MM.1S (cell line): ENCODE results near the gene MCF2L2.

Experiments used
- DNase-seq: peaks from one replicate; pipeline ENCODE4 v3.0.0-alpha.2; 2015
- H2AFZ ChIP-seq: fragments of 300-600 bp; sonication (generic); 2 replicates; pipeline ENCODE4 v1.6.0; 2016; ENCODE audit warnings: antibody characterized with exemption, low read length
- H3F3A ChIP-seq: fragments of 300-600 bp; sonication (generic); 2 replicates; pipeline ENCODE4 v1.6.1; 2016; ENCODE audit warnings: mild to moderate bottlenecking, antibody characterized with exemption, low read length, moderate library complexity, mixed read lengths; ENCODE audit not compliant: insufficient read depth
- H3K27ac ChIP-seq: fragments of 300-600 bp; sonication (generic); 2 replicates; pipeline ENCODE4 v1.5.1; 2016; ENCODE audit warnings: mild to moderate bottlenecking, low read length
- H3K27me3 ChIP-seq: fragments of 300-600 bp; sonication (generic); replicated peaks from 2 replicates; pipeline ENCODE4 v1.6.0; 2016; ENCODE audit warnings: low read length; ENCODE audit not compliant: insufficient read depth
- H3K36me3 ChIP-seq: fragments of 300-600 bp; sonication (generic); replicated peaks from 2 replicates; pipeline ENCODE4 v1.6.1; 2016; ENCODE audit warnings: mild to moderate bottlenecking, low read length, mixed read lengths; ENCODE audit not compliant: insufficient read depth
- H3K4me1 ChIP-seq: fragments of 300-600 bp; sonication (generic); 2 replicates; pipeline ENCODE4 v1.6.1; 2016; ENCODE audit warnings: low read length, mixed read lengths
- H3K4me2 ChIP-seq: fragments of 300-600 bp; sonication (generic); 2 replicates; pipeline ENCODE4 v1.6.0; 2016; ENCODE audit warnings: low read depth, low read length
- H3K4me3 ChIP-seq: fragments of 300-600 bp; sonication (generic); 2 replicates; pipeline ENCODE4 v1.5.1; 2016; ENCODE audit warnings: low read length, mixed read lengths
- H3K79me2 ChIP-seq: fragments of 300-600 bp; sonication (generic); 2 replicates; pipeline ENCODE4 v1.6.1; 2016; ENCODE audit warnings: mixed run types, low read length, mixed read lengths
- H3K9ac ChIP-seq: fragments of 300-600 bp; sonication (generic); 2 replicates; pipeline ENCODE4 v1.6.1; 2016; ENCODE audit warnings: low read length, mixed read lengths
- H3K9me2 ChIP-seq: fragments of 300-600 bp; sonication (generic); replicated peaks from 2 replicates; pipeline ENCODE4 v1.6.1; 2016; ENCODE audit warnings: mild to moderate bottlenecking, low read length, mixed read lengths; ENCODE audit not compliant: insufficient read depth
- H3K9me3 ChIP-seq: fragments of 300-600 bp; sonication (generic); replicated peaks from 2 replicates; pipeline ENCODE4 v1.6.1; 2016; ENCODE audit warnings: mild to moderate bottlenecking, low read length, mixed read lengths; ENCODE audit not compliant: insufficient read depth
- H4K20me1 ChIP-seq: fragments of 300-600 bp; sonication (generic); 2 replicates; pipeline ENCODE4 v1.6.1; 2016; ENCODE audit warnings: mild to moderate bottlenecking, low read length, moderate library complexity, mixed read lengths; ENCODE audit not compliant: insufficient read depth
- CTCF ChIP-seq: fragments of 300-600 bp; sonication (generic); IDR thresholded peaks from 2 replicates; pipeline ENCODE4 v1.5.1; 2016; ENCODE audit warnings: antibody characterized with exemption, low read length, mixed read lengths
- EZH2 ChIP-seq: fragments of 300-600 bp; sonication (generic); optimal IDR thresholded peaks from 2 replicates; pipeline ENCODE3; 2017; ENCODE audit warnings: low read depth, mild to moderate bottlenecking, antibody characterized with exemption, low read length, mixed read lengths
- EZH2phosphoT487 ChIP-seq: fragments of 300-600 bp; sonication (generic); IDR thresholded peaks from 2 replicates; pipeline ENCODE4 v1.6.1; 2018; ENCODE audit warnings: antibody characterized with exemption, low read length

The MCF2L2 gene

GRCh38 chr3:183391460-183391859 is 37.0 kb downstream of the MCF2L2 start:
- Histone ChIP-seq H3K9me2 (no peaks in the 10 kb centered on the region), H3K9ac (no peak overlapping the region), H3K4me2 (no peak overlapping the region), H3K4me3 (no peak overlapping the region), H3K36me3 (no peaks in the 10 kb centered on the region), H3K27me3 (no peaks in the 10 kb centered on the region), H3K9me3 (no peaks in the 10 kb centered on the region), H3F3A (no peaks in the 10 kb centered on the region), H4K20me1 (no peaks in the 10 kb centered on the region), H3K27ac (no peak overlapping the region), H2AFZ (no peak overlapping the region), H3K79me2 (no peaks in the 10 kb centered on the region), H3K4me1 (no peaks in the 10 kb centered on the region)
- no peak for DNase-seq
- no peak for TF ChIP-seq EZH2
- TF ChIP-seq EZH2phosphoT487 = no peak
- TF ChIP-seq CTCF = no peak

GRCh38 chr3:183390844-183391243 is 37.6 kb downstream of the MCF2L2 start:
- H3K4me3 ChIP-seq = no peak overlapping the region
- H3K36me3 ChIP-seq = no peaks in the 10 kb centered on the region
- no peaks in the 10 kb centered on the region for H3K9me3 ChIP-seq
- H2AFZ ChIP-seq = no peak overlapping the region
- H3K4me1 ChIP-seq = no peaks in the 10 kb centered on the region
- H3K9me2 ChIP-seq = no peaks in the 10 kb centered on the region
- no peaks in the 10 kb centered on the region for H3K27me3 ChIP-seq
- H3K79me2 ChIP-seq = no peaks in the 10 kb centered on the region
- TF ChIP-seq CTCF = no peak
- no peak for TF ChIP-seq EZH2
- TF ChIP-seq EZH2phosphoT487 = no peak
- no peak overlapping the region for H3K4me2 ChIP-seq
- DNase-seq = no peak
- H3F3A ChIP-seq = no peaks in the 10 kb centered on the region
- H3K9ac ChIP-seq = no peak overlapping the region
- no peak overlapping the region for H3K27ac ChIP-seq
- no peaks in the 10 kb centered on the region for H4K20me1 ChIP-seq

GRCh38 chr3:183388213-183388895 is 40.1 kb downstream of the MCF2L2 start:
- DNase-seq = no peak
- Histone ChIP-seq H3K27ac (no peak overlapping the region), H2AFZ (no peak overlapping the region), H3K4me3 (no peak overlapping the region), H4K20me1 (no peaks in the 10 kb centered on the region), H3K79me2 (no peaks in the 10 kb centered on the region), H3K9ac (no peak overlapping the region), H3K27me3 (no peaks in the 10 kb centered on the region), H3K9me2 (no peaks in the 10 kb centered on the region), H3K9me3 (no peaks in the 10 kb centered on the region), H3K36me3 (no peaks in the 10 kb centered on the region), H3F3A (no peaks in the 10 kb centered on the region), H3K4me2 (no peak overlapping the region), H3K4me1 (no peaks in the 10 kb centered on the region)
- TF ChIP-seq EZH2 (no peak), EZH2phosphoT487 (no peak), CTCF (no peak)
